SK-N-SH (cell line): ENCODE measurements around the gene GPD1L.

ENCODE experiments used
- EZH2phosphoT487 ChIP-seq: fragments of 200-600 bp; sonication (generic); IDR thresholded peaks from 2 replicates; pipeline ENCODE4 v1.6.1; 2017; ENCODE audit warnings: low read depth, mixed run types, mild to moderate bottlenecking, antibody characterized with exemption, moderate library complexity, borderline replicate concordance
- FOXM1 ChIP-seq: IDR thresholded peaks from 2 replicates; pipeline ENCODE4 v1.4.0; 2012; ENCODE audit warnings: low read depth, mild to moderate bottlenecking
- JUND ChIP-seq: IDR thresholded peaks from 2 replicates; pipeline ENCODE4 v1.4.0; 2012
- RAD21 ChIP-seq: IDR thresholded peaks from 2 replicates; pipeline ENCODE4 v1.6.1; 2012; ENCODE audit warnings: mild to moderate bottlenecking, low read length
- RCOR1 ChIP-seq: fragments of 150-350 bp; IDR thresholded peaks from 2 replicates; pipeline ENCODE4 v1.6.1; 2017; ENCODE audit warnings: antibody characterized with exemption, low read length
- RFX5 ChIP-seq: IDR thresholded peaks from 2 replicates; pipeline ENCODE4 v1.6.1; 2012; ENCODE audit warnings: mild to moderate bottlenecking, improper control_type of control experiment, low read length
- RXRA ChIP-seq: IDR thresholded peaks from 2 replicates; pipeline ENCODE4 v1.4.0; 2012; ENCODE audit warnings: low read depth, mild to moderate bottlenecking, borderline replicate concordance
- TCF12 ChIP-seq: IDR thresholded peaks from 2 replicates; pipeline ENCODE4 v1.4.0; 2012
- YY1 ChIP-seq: IDR thresholded peaks from 2 replicates; pipeline ENCODE4 v1.4.0; 2012; ENCODE audit warnings: low read depth, mild to moderate bottlenecking
- TF ChIP-seq, protein P1 (sequence below): fragments of 200-600 bp; sonication (generic); IDR thresholded peaks from 2 replicates; pipeline ENCODE4 v1.6.1; 2017; ENCODE audit warnings: antibody characterized with exemption, mild to moderate bottlenecking, moderate library complexity
- TF ChIP-seq, protein P2 (sequence below): fragments of 150-350 bp; IDR thresholded peaks from 2 replicates; pipeline ENCODE4 v1.6.1; 2016; ENCODE audit warnings: mild to moderate bottlenecking, low read depth, low read length
- TF ChIP-seq, protein P3 (sequence below): IDR thresholded peaks from 2 replicates; pipeline ENCODE4 v1.6.1; 2012; ENCODE audit warnings: mild to moderate bottlenecking, low read depth, low read length, moderate library complexity
- TF ChIP-seq, protein P4 (sequence below): IDR thresholded peaks from 2 replicates; pipeline ENCODE4; 2012
- TF ChIP-seq, protein P5 (sequence below): IDR thresholded peaks from 2 replicates; pipeline ENCODE4 v1.4.0; 2012; ENCODE audit warnings: low read depth

DNA sequence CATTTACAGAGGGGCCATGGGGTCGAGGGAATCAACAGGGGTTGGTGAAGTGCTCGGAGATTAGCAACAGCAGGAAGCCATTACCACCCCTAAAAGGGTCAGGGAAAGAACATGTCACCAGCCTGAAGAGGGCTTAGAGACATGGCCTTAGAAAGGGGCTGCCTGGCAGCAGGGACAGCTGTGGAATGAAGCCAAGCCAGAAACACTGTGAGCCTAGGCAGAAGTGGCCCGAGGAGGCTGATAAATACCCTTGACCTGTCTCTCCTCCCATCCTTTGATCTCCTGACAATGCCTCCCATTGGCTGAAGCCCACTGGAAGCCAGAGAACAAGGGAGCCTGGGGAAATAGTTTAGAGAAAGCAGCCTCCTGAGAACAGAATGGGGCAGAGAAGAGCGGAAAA is 31.4 kb downstream of the GPD1L start:
- TF ChIP-seq, protein P1, sequence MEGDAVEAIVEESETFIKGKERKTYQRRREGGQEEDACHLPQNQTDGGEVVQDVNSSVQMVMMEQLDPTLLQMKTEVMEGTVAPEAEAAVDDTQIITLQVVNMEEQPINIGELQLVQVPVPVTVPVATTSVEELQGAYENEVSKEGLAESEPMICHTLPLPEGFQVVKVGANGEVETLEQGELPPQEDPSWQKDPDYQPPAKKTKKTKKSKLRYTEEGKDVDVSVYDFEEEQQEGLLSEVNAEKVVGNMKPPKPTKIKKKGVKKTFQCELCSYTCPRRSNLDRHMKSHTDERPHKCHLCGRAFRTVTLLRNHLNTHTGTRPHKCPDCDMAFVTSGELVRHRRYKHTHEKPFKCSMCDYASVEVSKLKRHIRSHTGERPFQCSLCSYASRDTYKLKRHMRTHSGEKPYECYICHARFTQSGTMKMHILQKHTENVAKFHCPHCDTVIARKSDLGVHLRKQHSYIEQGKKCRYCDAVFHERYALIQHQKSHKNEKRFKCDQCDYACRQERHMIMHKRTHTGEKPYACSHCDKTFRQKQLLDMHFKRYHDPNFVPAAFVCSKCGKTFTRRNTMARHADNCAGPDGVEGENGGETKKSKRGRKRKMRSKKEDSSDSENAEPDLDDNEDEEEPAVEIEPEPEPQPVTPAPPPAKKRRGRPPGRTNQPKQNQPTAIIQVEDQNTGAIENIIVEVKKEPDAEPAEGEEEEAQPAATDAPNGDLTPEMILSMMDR: no peak
- TF ChIP-seq RFX5 (no peak), FOXM1 (no peak), YY1 (no peak), EZH2phosphoT487 (no peak), TCF12 (no peak), RXRA (no peak), RCOR1 (no peak), RAD21 (no peak), JUND (no peak)
- TF ChIP-seq, protein P2, sequence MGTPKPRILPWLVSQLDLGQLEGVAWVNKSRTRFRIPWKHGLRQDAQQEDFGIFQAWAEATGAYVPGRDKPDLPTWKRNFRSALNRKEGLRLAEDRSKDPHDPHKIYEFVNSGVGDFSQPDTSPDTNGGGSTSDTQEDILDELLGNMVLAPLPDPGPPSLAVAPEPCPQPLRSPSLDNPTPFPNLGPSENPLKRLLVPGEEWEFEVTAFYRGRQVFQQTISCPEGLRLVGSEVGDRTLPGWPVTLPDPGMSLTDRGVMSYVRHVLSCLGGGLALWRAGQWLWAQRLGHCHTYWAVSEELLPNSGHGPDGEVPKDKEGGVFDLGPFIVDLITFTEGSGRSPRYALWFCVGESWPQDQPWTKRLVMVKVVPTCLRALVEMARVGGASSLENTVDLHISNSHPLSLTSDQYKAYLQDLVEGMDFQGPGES: no peak
- TF ChIP-seq, protein P3, sequence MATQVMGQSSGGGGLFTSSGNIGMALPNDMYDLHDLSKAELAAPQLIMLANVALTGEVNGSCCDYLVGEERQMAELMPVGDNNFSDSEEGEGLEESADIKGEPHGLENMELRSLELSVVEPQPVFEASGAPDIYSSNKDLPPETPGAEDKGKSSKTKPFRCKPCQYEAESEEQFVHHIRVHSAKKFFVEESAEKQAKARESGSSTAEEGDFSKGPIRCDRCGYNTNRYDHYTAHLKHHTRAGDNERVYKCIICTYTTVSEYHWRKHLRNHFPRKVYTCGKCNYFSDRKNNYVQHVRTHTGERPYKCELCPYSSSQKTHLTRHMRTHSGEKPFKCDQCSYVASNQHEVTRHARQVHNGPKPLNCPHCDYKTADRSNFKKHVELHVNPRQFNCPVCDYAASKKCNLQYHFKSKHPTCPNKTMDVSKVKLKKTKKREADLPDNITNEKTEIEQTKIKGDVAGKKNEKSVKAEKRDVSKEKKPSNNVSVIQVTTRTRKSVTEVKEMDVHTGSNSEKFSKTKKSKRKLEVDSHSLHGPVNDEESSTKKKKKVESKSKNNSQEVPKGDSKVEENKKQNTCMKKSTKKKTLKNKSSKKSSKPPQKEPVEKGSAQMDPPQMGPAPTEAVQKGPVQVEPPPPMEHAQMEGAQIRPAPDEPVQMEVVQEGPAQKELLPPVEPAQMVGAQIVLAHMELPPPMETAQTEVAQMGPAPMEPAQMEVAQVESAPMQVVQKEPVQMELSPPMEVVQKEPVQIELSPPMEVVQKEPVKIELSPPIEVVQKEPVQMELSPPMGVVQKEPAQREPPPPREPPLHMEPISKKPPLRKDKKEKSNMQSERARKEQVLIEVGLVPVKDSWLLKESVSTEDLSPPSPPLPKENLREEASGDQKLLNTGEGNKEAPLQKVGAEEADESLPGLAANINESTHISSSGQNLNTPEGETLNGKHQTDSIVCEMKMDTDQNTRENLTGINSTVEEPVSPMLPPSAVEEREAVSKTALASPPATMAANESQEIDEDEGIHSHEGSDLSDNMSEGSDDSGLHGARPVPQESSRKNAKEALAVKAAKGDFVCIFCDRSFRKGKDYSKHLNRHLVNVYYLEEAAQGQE: no peak
- TF ChIP-seq, protein P4, sequence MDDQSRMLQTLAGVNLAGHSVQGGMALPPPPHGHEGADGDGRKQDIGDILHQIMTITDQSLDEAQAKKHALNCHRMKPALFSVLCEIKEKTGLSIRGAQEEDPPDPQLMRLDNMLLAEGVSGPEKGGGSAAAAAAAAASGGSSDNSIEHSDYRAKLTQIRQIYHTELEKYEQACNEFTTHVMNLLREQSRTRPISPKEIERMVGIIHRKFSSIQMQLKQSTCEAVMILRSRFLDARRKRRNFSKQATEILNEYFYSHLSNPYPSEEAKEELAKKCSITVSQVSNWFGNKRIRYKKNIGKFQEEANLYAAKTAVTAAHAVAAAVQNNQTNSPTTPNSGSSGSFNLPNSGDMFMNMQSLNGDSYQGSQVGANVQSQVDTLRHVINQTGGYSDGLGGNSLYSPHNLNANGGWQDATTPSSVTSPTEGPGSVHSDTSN: no peak
- TF ChIP-seq, protein P5, sequence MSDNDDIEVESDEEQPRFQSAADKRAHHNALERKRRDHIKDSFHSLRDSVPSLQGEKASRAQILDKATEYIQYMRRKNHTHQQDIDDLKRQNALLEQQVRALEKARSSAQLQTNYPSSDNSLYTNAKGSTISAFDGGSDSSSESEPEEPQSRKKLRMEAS: no peak
